Measurements from ENCODE around the gene PCDH9.
A peak's percentile ranks its signal among the peaks of the same experiment; 100 is the strongest.

PCDH9 gene

GRCh38 chr13:66665991-66666390, 564.1 kb downstream of the PCDH9 start:
- H3K27me3 ChIP-seq (ENCODE audit: insufficient read depth, poor library complexity, severe bottlenecking): no peaks in the 10 kb centered on the region
- no peak for TF ChIP-seq CTCF (IDR thresholded peaks at IDR 0.05; ENCODE audit: poor library complexity, severe bottlenecking)
- ATAC-seq (ENCODE audit: low read depth) (peak; percentile 67), DNase-seq (ENCODE audit: low spot score) (no peak)
- H3K27ac ChIP-seq (ENCODE audit: poor library complexity, severe bottlenecking): no peak overlapping the region
- H3K36me3 ChIP-seq (ENCODE audit: low read depth): no peaks in the 10 kb centered on the region
- no peaks in the 10 kb centered on the region for H3K9me3 ChIP-seq (ENCODE audit: severe bottlenecking)
- H3K4me3 ChIP-seq (ENCODE audit: severe bottlenecking): no peak overlapping the region
- H3K4me1 ChIP-seq (ENCODE audit: insufficient read depth, poor library complexity, severe bottlenecking): no peaks in the 10 kb centered on the region

- Histone ChIP-seq H3K4me3 (ENCODE audit: severe bottlenecking) (no peak overlapping the region), H3K27ac (ENCODE audit: poor library complexity, severe bottlenecking) (no peak overlapping the region), H3K27me3 (ENCODE audit: insufficient read depth, poor library complexity, severe bottlenecking) (no peaks in the 10 kb centered on the region), H3K36me3 (ENCODE audit: low read depth) (no peaks in the 10 kb centered on the region), H3K9me3 (ENCODE audit: severe bottlenecking) (no peaks in the 10 kb centered on the region), H3K4me1 (ENCODE audit: insufficient read depth, poor library complexity, severe bottlenecking) (peaks cover 9% of the 10 kb centered on the region)
- ATAC-seq (ENCODE audit: low read depth) (no peak), DNase-seq (ENCODE audit: low spot score) (no peak)
- TF ChIP-seq CTCF (IDR thresholded peaks at IDR 0.05; ENCODE audit: poor library complexity, severe bottlenecking): no peak
Measured at GRCh38 chr13:66663711-66664110, 566.4 kb downstream of the PCDH9 start.

DNA sequence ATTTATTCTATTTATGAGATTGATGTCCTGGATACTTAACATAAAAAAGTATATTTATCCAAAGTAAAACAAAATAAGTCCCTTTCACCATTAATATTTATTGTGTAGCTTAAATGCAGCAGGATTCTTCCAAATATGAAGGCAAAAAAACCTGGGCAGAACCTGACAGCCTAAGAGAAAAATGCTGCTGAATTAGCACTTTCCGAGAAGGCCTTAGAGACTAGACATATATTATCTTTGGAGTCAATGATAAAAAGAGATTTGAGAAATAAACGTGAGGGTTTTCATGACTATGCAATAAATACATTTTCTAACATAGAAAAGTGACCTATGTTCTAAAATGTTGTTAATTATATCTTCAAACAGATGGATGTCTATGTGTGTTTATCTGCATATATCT, 566.9 kb downstream of the PCDH9 start:
- Histone ChIP-seq H3K27me3 (ENCODE audit: insufficient read depth, poor library complexity, severe bottlenecking) (no peaks in the 10 kb centered on the region), H3K9me3 (ENCODE audit: severe bottlenecking) (no peaks in the 10 kb centered on the region), H3K4me1 (ENCODE audit: insufficient read depth, poor library complexity, severe bottlenecking) (peaks cover 9% of the 10 kb centered on the region), H3K27ac (ENCODE audit: poor library complexity, severe bottlenecking) (no peak overlapping the region), H3K36me3 (ENCODE audit: low read depth) (no peaks in the 10 kb centered on the region), H3K4me3 (ENCODE audit: severe bottlenecking) (no peak overlapping the region)
- DNase-seq (ENCODE audit: low spot score) (no peak), ATAC-seq (ENCODE audit: low read depth) (no peak)
- TF ChIP-seq CTCF (IDR thresholded peaks at IDR 0.05; ENCODE audit: poor library complexity, severe bottlenecking): no peak

DNA sequence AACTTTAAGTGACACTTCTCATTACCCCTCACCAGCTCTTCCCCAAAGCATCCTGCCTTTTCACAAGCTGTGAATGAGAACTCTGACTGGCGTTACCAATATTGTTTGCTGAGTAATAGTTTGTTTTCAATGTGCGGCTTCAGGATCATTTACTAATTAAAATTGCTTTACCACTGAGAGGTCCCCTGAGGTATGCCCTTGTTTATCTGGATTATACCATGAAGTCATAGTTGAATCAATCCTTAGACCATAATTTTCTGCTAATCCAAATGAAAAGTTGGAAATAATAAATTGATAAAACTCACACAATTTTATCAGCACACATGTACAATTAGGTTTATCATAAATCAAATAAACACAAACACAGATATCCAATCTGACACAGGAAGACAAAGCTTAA, 568.8 kb downstream of the PCDH9 start:
- H3K27me3 ChIP-seq (ENCODE audit: insufficient read depth, poor library complexity, severe bottlenecking): no peaks in the 10 kb centered on the region
- no peak for ATAC-seq (ENCODE audit: low read depth)

GRCh38 chr13:66660468-66660813, 569.7 kb downstream of the PCDH9 start:
- no peak for ATAC-seq (ENCODE audit: low read depth)
- TF ChIP-seq CTCF (IDR thresholded peaks at IDR 0.05; ENCODE audit: poor library complexity, severe bottlenecking): no peak
- Histone ChIP-seq H3K9me3 (ENCODE audit: severe bottlenecking) (no peaks in the 10 kb centered on the region), H3K4me1 (ENCODE audit: insufficient read depth, poor library complexity, severe bottlenecking) (peaks cover 19% of the 10 kb centered on the region), H3K36me3 (ENCODE audit: low read depth) (no peaks in the 10 kb centered on the region), H3K4me3 (ENCODE audit: severe bottlenecking) (no peak overlapping the region), H3K27ac (ENCODE audit: poor library complexity, severe bottlenecking) (peak overlapping the region; percentile 3), H3K27me3 (ENCODE audit: insufficient read depth, poor library complexity, severe bottlenecking) (no peaks in the 10 kb centered on the region)
- DNase-seq (ENCODE audit: low spot score): no peak

More for the DNA sequence above, 568.8 kb downstream of the PCDH9 start:
- Histone ChIP-seq H3K4me1 (ENCODE audit: insufficient read depth, poor library complexity, severe bottlenecking) (peaks cover 19% of the 10 kb centered on the region), H3K4me3 (ENCODE audit: severe bottlenecking) (no peak overlapping the region), H3K36me3 (ENCODE audit: low read depth) (no peaks in the 10 kb centered on the region), H3K27ac (ENCODE audit: poor library complexity, severe bottlenecking) (no peak overlapping the region), H3K9me3 (ENCODE audit: severe bottlenecking) (no peaks in the 10 kb centered on the region)
- DNase-seq (ENCODE audit: low spot score): no peak
- no peak for TF ChIP-seq CTCF (IDR thresholded peaks at IDR 0.05; ENCODE audit: poor library complexity, severe bottlenecking)
